HepG2 (cell line): ENCODE measurements around the gene XPC. TPM values are rescaled to one million over a fixed set of nuclear protein-coding genes. Genes with fewer than 3 reads are reported as not detected.

Experiments
- ATAC-seq: fragments of 200-7000 bp; cut with Tn5 transposase; 3 replicates; pipeline ENCODE4 v1.9.1; 2020; ENCODE audit warnings: mild to moderate bottlenecking, moderate library complexity
- BruUV-seq: library from RNA; stranded (reverse); fragments of 400-500 nt; replicated peaks from 2 replicates; lab custom pipeline; 2021; lab: Mats Ljungman, UMichigan
- CTCF ChIA-PET: fragments of 300-600 bp; formaldehyde crosslinking; extraction: SDS; loops from one replicate; lab custom pipeline; 2021; ENCODE audit warnings: low total read pairs, inconsistent platforms, low intra/inter-chr PET ratio; lab: Yijun Ruan, JAX
- POLR2A ChIA-PET: fragments of 350-600 bp; sonication (Branson Sonifier 250); formaldehyde crosslinking; loops from one replicate; lab custom pipeline; 2020; ENCODE audit warnings: antibody characterized with exemption, inconsistent platforms; lab: Yijun Ruan, JAX
- DNase-seq: peaks from one replicate; pipeline ENCODE4 v3.0.0-alpha.2; 2015; ENCODE audit warnings: low spot score
- FAIRE-seq: peaks from 3 replicates; lab custom pipeline; 2011; peaks lifted over from hg19 to GRCh38; lab: Jason Lieb, UNC
- H2AFZ ChIP-seq: one replicate; pipeline ENCODE4 v1.6.1; 2011; ENCODE audit warnings: low read length, inconsistent platforms
- H3K27ac ChIP-seq: fragments of 300-600 bp; 3 replicates; pipeline ENCODE4 v1.8.0; 2011; ENCODE audit warnings: mixed run types, mild to moderate bottlenecking, mixed read lengths, low read length, inconsistent platforms; ENCODE audit not compliant: insufficient read depth; ENCODE audit errors: extremely low read length
- H3K27me3 ChIP-seq, 2 experiments: fragments of 200-600 bp in 1 of 2; 2 replicates in 1 of 2; 3 replicates in 1 of 2; pipeline versions ENCODE4 v1.6.0 to v1.8.0; 2011; ENCODE audit warnings: low read length in 2 of 2, mild to moderate bottlenecking in 2 of 2, moderate library complexity in 2 of 2, inconsistent platforms in 1 of 2; ENCODE audit not compliant: insufficient read depth in 2 of 2, control insufficient read depth in 1 of 2
- H3K36me3 ChIP-seq, 2 experiments: fragments of 200-600 bp in 1 of 2; replicated peaks in 1 of 2; 2 replicates in 1 of 2; 3 replicates in 1 of 2; pipeline versions ENCODE4 v1.5.1 to v1.8.0; 2011; ENCODE audit warnings: low read length in 2 of 2, inconsistent platforms in 1 of 2; ENCODE audit not compliant: insufficient read depth in 2 of 2, control insufficient read depth in 1 of 2
- H3K4me1 ChIP-seq: 2 replicates; pipeline ENCODE4 v1.5.1; 2012; ENCODE audit warnings: low read length, inconsistent platforms; ENCODE audit not compliant: insufficient read depth
- H3K4me2 ChIP-seq: 2 replicates; pipeline ENCODE4 v1.6.0; 2011; ENCODE audit warnings: low read depth, low read length, inconsistent platforms
- H3K4me3 ChIP-seq, 3 experiments: fragments of 200-600 bp in 1 of 3; sonication (generic), shearing (Covaris generic) in 1 of 3; replicated peaks in 1 of 3; 2 replicates each; pipeline ENCODE4 v1.5.1; 2011 to 2016; ENCODE audit warnings: low read length in 3 of 3, inconsistent platforms in 2 of 3, low read depth in 2 of 3, mild to moderate bottlenecking in 2 of 3, control low read depth in 1 of 3, mixed read lengths in 1 of 3; ENCODE audit not compliant: insufficient read depth in 1 of 3
- H3K79me2 ChIP-seq: one replicate; pipeline ENCODE4 v1.6.1; 2011; ENCODE audit warnings: low read length, inconsistent platforms; ENCODE audit not compliant: insufficient read depth
- H3K9ac ChIP-seq: 2 replicates; pipeline ENCODE4 v1.6.0; 2011; ENCODE audit warnings: mild to moderate bottlenecking, low read depth, low read length, inconsistent platforms; ENCODE audit not compliant: insufficient read depth
- H3K9me3 ChIP-seq: 2 replicates; pipeline ENCODE4 v1.5.1; 2012; ENCODE audit warnings: mild to moderate bottlenecking, low read length
- H4K20me1 ChIP-seq: 2 replicates; pipeline ENCODE4 v1.6.0; 2011; ENCODE audit warnings: inconsistent platforms, mild to moderate bottlenecking, low read length, moderate library complexity; ENCODE audit not compliant: insufficient read depth
- AGO2 ChIP-seq: fragments of 200-400 bp; formaldehyde crosslinking; optimal IDR thresholded peaks from 2 replicates; pipeline ENCODE3; 2017; ENCODE audit warnings: mild to moderate bottlenecking, low read depth, low read length, moderate library complexity
- ATF7-NPFF ChIP-seq: sonication (generic); formaldehyde crosslinking; IDR thresholded peaks from 2 replicates; pipeline ENCODE4 v1.8.1; 2023; ENCODE audit warnings: mild to moderate bottlenecking, low read depth, missing genetic modification reagents, moderate library complexity
- CREB3 ChIP-seq: sonication (generic); formaldehyde crosslinking; IDR thresholded peaks from 2 replicates; pipeline ENCODE4 v1.5.0; 2020; ENCODE audit warnings: missing genetic modification reagents
- WGBS: methylation state at CpG from one replicate; pipeline ENCODE4 v1.1.6; 2017; ENCODE audit warnings: low lambda C conversion rate; 5-methylcytosine and 5-hydroxymethylcytosine counted together
- in situ Hi-C: cut with HindIII; loops from 2 replicates; pipeline ENCODE4 v1.10.0; 2017; ENCODE audit warnings: low pct_unique_long_range_greater_than_20kb; ENCODE audit not compliant: extremely low pct_ligation_motif_present
- intact Hi-C: fragments of 100-400 bp; cut with micrococcal nuclease; formaldehyde crosslinking; loops from one replicate; pipeline ENCODE4 v1.10.0; 2022; ENCODE audit not compliant: unreplicated experiment
- polyA plus RNA-seq, 8 experiments: library from polyadenylated mRNA; depleted of rRNA in 3 of 8; stranded (reverse) in 7 of 8; unstranded in 1 of 8; fragments of >200 nt; fragmentation: Illumina TruSeq in 4 of 8; extraction: Trizol in 4 of 8; gene quantifications; 2 replicates each; pipeline versions ENCODE4 v1.2.1 to v1.2.3, GENCODE V29; 2011 to 2016; ENCODE audit warnings: low read depth in 4 of 8, missing spikeins in 1 of 8, mixed read lengths in 1 of 8; ENCODE audit not compliant: insufficient read depth in 1 of 8
- total RNA-seq, 5 experiments: library from RNA; depleted of rRNA; stranded (reverse); fragments of >200 nt; fragmentation: Illumina TruSeq; extraction: Trizol; gene quantifications; 2 replicates each; pipeline ENCODE4 v1.2.3, GENCODE V29; 2016; ENCODE audit warnings: low read depth in 1 of 5
- TF ChIP-seq, protein P1 (sequence below): IDR thresholded peaks from 2 replicates; pipeline ENCODE4 v1.6.1; 2016; ENCODE audit warnings: low read depth

Gene XPC
- total and polyA plus RNA-seq, 2 of the 13 experiments (the other 11 are each of a cell fraction or from before 2014, with no cell fraction given): 9.4 to 24.1 TPM

DNA sequence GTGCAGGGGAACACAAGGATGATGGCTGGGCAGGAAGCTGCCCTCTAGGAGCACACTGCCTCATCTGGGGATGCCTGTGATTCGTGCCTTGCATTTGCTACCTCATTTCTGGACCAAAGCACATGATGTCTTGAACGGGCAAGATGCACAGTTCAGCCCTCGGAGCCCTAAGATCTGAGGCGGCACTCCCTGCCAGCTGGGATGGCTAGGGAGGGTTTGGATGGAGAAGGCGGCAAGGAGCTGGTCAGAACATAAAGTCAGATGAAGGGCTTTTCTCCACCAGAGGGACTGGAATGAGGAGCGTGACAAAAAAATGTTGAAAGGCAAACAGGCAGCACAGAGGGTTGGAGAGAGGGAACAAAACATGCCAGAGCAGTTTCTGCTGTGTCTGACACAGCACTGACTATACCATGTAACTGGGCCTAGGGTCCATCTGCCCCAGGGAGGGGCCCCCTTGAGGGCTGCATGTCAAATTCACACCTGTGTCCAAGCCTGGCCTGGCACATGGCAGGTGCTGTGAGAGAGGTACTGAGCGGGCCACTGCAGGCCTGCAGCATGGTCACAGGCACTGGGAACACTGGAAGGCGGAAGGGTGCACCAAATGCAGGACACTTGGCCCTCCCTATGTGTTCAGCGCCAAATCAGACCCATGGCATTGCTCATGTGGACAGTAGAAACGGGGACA, 31.9 kb downstream of the XPC start:
- Histone ChIP-seq H3K4me3 (no peak overlapping the region), H3K79me2 (no peaks in the 10 kb centered on the region), H3K27me3 (no peaks in the 10 kb centered on the region), H2AFZ (no peak overlapping the region), H4K20me1 (no peaks in the 10 kb centered on the region; the same call in 1 of the 2 replicates), H3K4me1 (peaks cover 20% of the 10 kb centered on the region), H3K36me3 (peaks cover 18 to 38% of the 10 kb centered on the region in 2 experiments; a peak in 4 of 5 replicates), H3K4me2 (no peak overlapping the region), H3K9me3 (no peaks in the 10 kb centered on the region), H3K9ac (no peak overlapping the region), H3K27ac (no peak overlapping the region)
- no peak for TF ChIP-seq CREB3
- peak; percentile 52 for TF ChIP-seq AGO2
- no peak for DNase-seq
- BruUV-seq: no TSS peak
- intact Hi-C loops: no loop called here
- 95% methylated on average over 7 of the region's 10 CpGs for WGBS
- ATAC-seq: no peak
- ChIA-PET CTCF (no interaction called here), POLR2A (interaction anchor here (3.2 to 4.4 kb wide), 2 partner anchors 21 to 32 kb away, joined by 21 to 30 read pairs; partner anchors contain the start of genes CHCHD4, LSM3, TMEM43 and XPC)
- in situ Hi-C loops: no loop called here
- FAIRE-seq: no peak

DNA sequence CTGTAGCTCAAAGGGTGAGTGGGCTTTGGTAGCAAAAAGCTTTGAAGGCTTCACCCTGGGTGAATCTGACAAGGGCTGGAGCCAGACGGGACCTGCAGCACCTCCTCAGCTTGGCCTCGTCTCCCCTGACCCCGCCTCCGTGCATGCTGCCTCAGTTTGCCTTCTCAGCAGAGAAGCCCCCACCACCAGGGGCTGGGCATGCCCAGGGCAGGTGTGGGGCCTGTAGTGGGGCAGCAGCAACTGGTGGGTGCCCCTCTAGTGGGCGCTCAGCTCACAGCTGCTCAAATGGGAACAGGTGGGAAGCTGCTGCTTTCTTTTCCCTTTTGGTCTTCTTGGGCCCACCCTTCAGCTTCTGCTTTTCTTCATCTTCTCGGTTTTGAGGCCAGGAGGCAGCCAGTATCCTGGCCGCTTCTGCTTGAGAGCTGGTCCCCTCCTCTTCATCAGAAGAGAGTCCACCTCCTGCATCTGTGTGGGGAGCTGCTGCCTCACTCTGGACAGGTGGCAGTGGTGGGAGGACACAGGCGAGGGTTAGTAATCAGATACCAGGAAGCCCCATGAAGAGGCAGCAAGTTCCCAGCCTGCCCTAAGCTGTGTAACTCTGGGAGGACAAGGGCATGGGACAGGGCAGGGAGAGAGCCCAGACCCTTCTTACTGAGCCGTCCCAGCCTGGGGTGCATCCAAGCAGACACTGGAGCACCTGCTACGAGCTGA, 32.6 kb downstream of the XPC start:
- peaks cover 15 to 45% of the 10 kb centered on the region in 2 experiments; a peak in 4 of 5 replicates for H3K36me3 ChIP-seq
- no peaks in the 10 kb centered on the region; the same call in 1 of the 2 replicates for H4K20me1 ChIP-seq
- CTCF ChIA-PET: interaction anchor here (1.7 kb wide), 1 partner anchor 249 kb away, joined by 3 read pairs; no protein-coding TSS in a partner anchor
- TF ChIP-seq ATF7-NPFF: 0 out of 2 replicates have a peak, but pooled peaks have one; percentile 34
- TF ChIP-seq, protein P1, sequence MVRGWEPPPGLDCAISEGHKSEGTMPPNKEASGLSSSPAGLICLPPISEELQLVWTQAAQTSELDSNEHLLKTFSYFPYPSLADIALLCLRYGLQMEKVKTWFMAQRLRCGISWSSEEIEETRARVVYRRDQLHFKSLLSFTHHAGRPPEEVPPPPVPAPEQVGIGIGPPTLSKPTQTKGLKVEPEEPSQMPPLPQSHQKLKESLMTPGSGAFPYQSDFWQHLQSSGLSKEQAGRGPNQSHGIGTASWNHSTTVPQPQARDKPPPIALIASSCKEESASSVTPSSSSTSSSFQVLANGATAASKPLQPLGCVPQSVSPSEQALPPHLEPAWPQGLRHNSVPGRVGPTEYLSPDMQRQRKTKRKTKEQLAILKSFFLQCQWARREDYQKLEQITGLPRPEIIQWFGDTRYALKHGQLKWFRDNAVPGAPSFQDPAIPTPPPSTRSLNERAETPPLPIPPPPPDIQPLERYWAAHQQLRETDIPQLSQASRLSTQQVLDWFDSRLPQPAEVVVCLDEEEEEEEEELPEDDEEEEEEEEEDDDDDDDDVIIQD (CRISPR knock-in tag): no peak
- H2AFZ ChIP-seq: no peak overlapping the region
- intact Hi-C loops (no loop called here), in situ Hi-C loops (no loop called here)
- peaks cover 20% of the 10 kb centered on the region for H3K4me1 ChIP-seq
- no peak for ATAC-seq
- WGBS: 93% methylated on average over 7 of the region's 10 CpGs
- no peaks in the 10 kb centered on the region for H3K27me3 ChIP-seq
- no peak overlapping the region for H3K4me2 ChIP-seq
- no peak overlapping the region for H3K9ac ChIP-seq
- no peak overlapping the region for H3K4me3 ChIP-seq
- no peak for DNase-seq
- POLR2A ChIA-PET: interaction anchor here (1.2 to 4.4 kb wide), 4 partner anchors 11 to 33 kb away, joined by 3 to 30 read pairs (median 12); partner anchors contain the start of genes CHCHD4, LSM3, TMEM43 and XPC
- no peaks in the 10 kb centered on the region for H3K79me2 ChIP-seq
- peak overlapping the region; percentile 96 for H3K27ac ChIP-seq
- FAIRE-seq: no peak
- no TSS peak for BruUV-seq
- H3K9me3 ChIP-seq: no peaks in the 10 kb centered on the region
